OCI-LY3 (cell line): ENCODE measurements around the gene BPIFB4.

Experiments
- H2AFZ ChIP-seq: fragments of 200-600, 300-600 bp; shearing (Covaris generic); 2 replicates; pipeline ENCODE4 v1.6.0; 2014; ENCODE audit warnings: antibody characterized with exemption, low read depth, low read length
- H3K27ac ChIP-seq: fragments of 200-600, 300-600 bp; sonication (generic); 2 replicates; pipeline ENCODE4 v1.5.1; 2014; ENCODE audit warnings: mild to moderate bottlenecking, low read length, moderate library complexity, mixed read lengths
- H3K27me3 ChIP-seq: fragments of 200-600, 300-600 bp; sonication (generic); 2 replicates; pipeline ENCODE4 v1.6.1; 2014; ENCODE audit warnings: low read depth, low read length, mixed read lengths
- H3K36me3 ChIP-seq: fragments of 200-600, 300-600 bp; sonication (generic); replicated peaks from 2 replicates; pipeline ENCODE3; 2014; ENCODE audit warnings: low read depth, low read length, mixed read lengths
- H3K4me1 ChIP-seq: fragments of 300-600, 200-600 bp; sonication (generic); 2 replicates; pipeline ENCODE4 v1.6.1; 2014; ENCODE audit warnings: low read length, mixed read lengths
- H3K4me2 ChIP-seq: fragments of 200-600, 300-600 bp; sonication (generic); 2 replicates; pipeline ENCODE4 v1.6.1; 2014; ENCODE audit warnings: low read length, mixed read lengths
- H3K4me3 ChIP-seq: fragments of 300-600, 200-600 bp; sonication (generic); 2 replicates; pipeline ENCODE4 v1.5.1; 2014; ENCODE audit warnings: antibody characterized with exemption, mild to moderate bottlenecking, low read length, moderate library complexity
- H3K79me2 ChIP-seq: fragments of 300-600, 200-600 bp; shearing (Covaris generic); 2 replicates; pipeline ENCODE4 v1.6.1; 2014; ENCODE audit warnings: mild to moderate bottlenecking, low read length, mixed read lengths
- H3K9ac ChIP-seq: fragments of 300-600, 200-600 bp; shearing (Covaris generic); 2 replicates; pipeline ENCODE4 v1.6.0; 2014; ENCODE audit warnings: mild to moderate bottlenecking, low read length, moderate library complexity
- H3K9me3 ChIP-seq: fragments of 200-600, 300-600 bp; shearing (Covaris generic); 2 replicates; pipeline ENCODE4 v1.6.1; 2014; ENCODE audit warnings: low read length, mixed read lengths; ENCODE audit not compliant: insufficient read depth
- H4K20me1 ChIP-seq: fragments of 200-600, 300-600 bp; sonication (generic); 2 replicates; pipeline ENCODE4 v1.6.1; 2016; ENCODE audit warnings: low read length, mixed read lengths; ENCODE audit not compliant: insufficient read depth
- CTCF ChIP-seq: fragments of 200-600, 300-600 bp; sonication (generic); IDR thresholded peaks from 2 replicates; pipeline ENCODE4 v1.5.1; 2014; ENCODE audit warnings: antibody characterized with exemption, low read length, low read depth
- EZH2phosphoT487 ChIP-seq: fragments of 200-600 bp; shearing (Covaris generic); IDR thresholded peaks from 2 replicates; pipeline ENCODE4 v1.6.1; 2018; ENCODE audit warnings: antibody characterized with exemption, mixed run types, low read depth

BPIFB4 gene

GRCh38 chr20:33069673-33070072 is 9.8 kb upstream of the BPIFB4 start:
- Histone ChIP-seq H3K9me3 (no peaks in the 10 kb centered on the region), H4K20me1 (no peaks in the 10 kb centered on the region), H3K9ac (no peak overlapping the region), H3K4me3 (no peak overlapping the region), H3K27ac (no peak overlapping the region), H3K79me2 (no peaks in the 10 kb centered on the region), H3K36me3 (no peaks in the 10 kb centered on the region), H3K27me3 (peaks cover 18% of the 10 kb centered on the region), H2AFZ (no peak overlapping the region), H3K4me2 (no peak overlapping the region), H3K4me1 (no peaks in the 10 kb centered on the region)
- TF ChIP-seq CTCF (no peak), EZH2phosphoT487 (no peak)

GRCh38 chr20:33070111-33071053 is 9.1 kb upstream of the BPIFB4 start:
- Histone ChIP-seq H3K4me2 (no peak overlapping the region), H3K9ac (no peak overlapping the region), H3K79me2 (no peaks in the 10 kb centered on the region), H4K20me1 (no peaks in the 10 kb centered on the region), H3K27ac (no peak overlapping the region), H3K4me1 (no peaks in the 10 kb centered on the region), H2AFZ (no peak overlapping the region), H3K36me3 (no peaks in the 10 kb centered on the region), H3K4me3 (no peak overlapping the region), H3K9me3 (no peaks in the 10 kb centered on the region), H3K27me3 (peaks cover 25% of the 10 kb centered on the region)
- TF ChIP-seq CTCF (no peak), EZH2phosphoT487 (no peak)

GRCh38 chr20:33071198-33071597 is 8.2 kb upstream of the BPIFB4 start:
- Histone ChIP-seq H3K4me3 (no peak overlapping the region), H3K27me3 (peaks cover 33% of the 10 kb centered on the region), H3K36me3 (no peaks in the 10 kb centered on the region), H3K79me2 (no peaks in the 10 kb centered on the region), H3K9ac (no peak overlapping the region), H3K4me2 (no peak overlapping the region), H3K27ac (no peak overlapping the region), H2AFZ (no peak overlapping the region), H3K4me1 (no peaks in the 10 kb centered on the region), H3K9me3 (no peaks in the 10 kb centered on the region), H4K20me1 (no peaks in the 10 kb centered on the region)
- TF ChIP-seq CTCF: no peak
- no peak for TF ChIP-seq EZH2phosphoT487

- Histone ChIP-seq H3K4me2 (no peak overlapping the region), H3K27me3 (peaks cover 38% of the 10 kb centered on the region), H3K9me3 (no peaks in the 10 kb centered on the region), H3K27ac (no peak overlapping the region), H3K4me1 (no peaks in the 10 kb centered on the region), H4K20me1 (no peaks in the 10 kb centered on the region), H3K4me3 (no peak overlapping the region), H3K36me3 (no peaks in the 10 kb centered on the region), H2AFZ (no peak overlapping the region), H3K79me2 (no peaks in the 10 kb centered on the region), H3K9ac (no peak overlapping the region)
- TF ChIP-seq CTCF: no peak
- no peak for TF ChIP-seq EZH2phosphoT487
These were observed 7.1 kb upstream of the BPIFB4 start for GRCh38 chr20:33072362-33072761.
